Naive B cell (primary cell): ENCODE data around the gene PARP11. TPM values are rescaled to one million over a fixed set of nuclear protein-coding genes. Genes with fewer than 3 reads are reported as not detected.

Source experiments
- ATAC-seq, 2 donors: fragments of 150-1000 bp; cut with Tn5 transposase; 2 replicates each; pipeline ENCODE4 v1.10.0; 2021; ENCODE audit warnings: low read depth in 2 of 2, mild to moderate bottlenecking in 2 of 2, moderate library complexity in 2 of 2
- DNase-seq: peaks from one replicate; pipeline ENCODE4 v3.0.0; 2022
- H3K27ac Mint-ChIP-seq, 6 donors: one replicate each; pipeline ENCODE4 v1.8.0; 2020 to 2022; ENCODE audit warnings: mild to moderate bottlenecking in 6 of 6, mixed read lengths in 6 of 6, moderate library complexity in 5 of 6, inconsistent platforms in 2 of 6
- H3K27me3 Mint-ChIP-seq, 3 donors: one replicate each; pipeline ENCODE4 v1.8.0; 2021 to 2022; ENCODE audit warnings: mixed read lengths in 3 of 3, mild to moderate bottlenecking in 1 of 3
- H3K36me3 Mint-ChIP-seq, 2 donors: one replicate each; pipeline ENCODE4 v1.8.0; 2020 to 2022; ENCODE audit warnings: mixed read lengths in 2 of 2, inconsistent platforms in 1 of 2, mild to moderate bottlenecking in 1 of 2
- H3K4me1 Mint-ChIP-seq, 3 donors: one replicate each; pipeline ENCODE4 v1.8.0; 2020 to 2022; ENCODE audit warnings: mixed read lengths in 3 of 3, inconsistent platforms in 1 of 3, mild to moderate bottlenecking in 1 of 3, moderate library complexity in 1 of 3
- H3K4me3 Mint-ChIP-seq, 8 donors: one replicate each; pipeline ENCODE4 v1.8.0; 2020 to 2022; ENCODE audit warnings: mild to moderate bottlenecking in 8 of 8, mixed read lengths in 8 of 8, moderate library complexity in 8 of 8, inconsistent platforms in 2 of 8
- H3K9me3 Mint-ChIP-seq, 7 donors: one replicate each; pipeline ENCODE4 v1.8.0; 2020 to 2022; ENCODE audit warnings: mixed read lengths in 7 of 7, mild to moderate bottlenecking in 5 of 7, inconsistent platforms in 2 of 7, moderate library complexity in 1 of 7
- polyA plus RNA-seq, 6 donors: library from polyadenylated mRNA; unstranded; fragments of 300-500 nt; fragmentation: Illumina TruSeq; gene quantifications; one replicate each; pipeline ENCODE4 v1.2.3, GENCODE V29; 2021; ENCODE audit warnings: low read depth in 6 of 6

The PARP11 gene
- polyA plus RNA-seq: 10 to 100 TPM in 1 of 6 donors, 1 to 10 TPM in 5; 6.5 to 10.5 (median 8.7) TPM

- Mint-ChIP-seq H3K27me3 (peaks cover 6 to 11% (median 6%) of the 10 kb centered on the region in 3 donors), H3K9me3 (no peaks in the 10 kb centered on the region), H3K27ac (peak within 1 kb of the TSS; percentile 96 to 99 (median 98)), H3K4me1 (peaks cover 41 to 54% (median 46%) of the 10 kb centered on the region in 3 donors), H3K36me3 (no peaks in the 10 kb centered on the region), H3K4me3 (peak within 1 kb of the TSS; percentile 89 to 98 (median 96))
- ATAC-seq: peak; percentile 95
- peak; percentile 96 for DNase-seq
Measured at GRCh38 chr12:3872800-3873636, at the start of gene PARP11. Gene PARP11 (minus strand): TSS chr12:3873399. CDS start chr12:3873229, 170 bp downstream.

DNA sequence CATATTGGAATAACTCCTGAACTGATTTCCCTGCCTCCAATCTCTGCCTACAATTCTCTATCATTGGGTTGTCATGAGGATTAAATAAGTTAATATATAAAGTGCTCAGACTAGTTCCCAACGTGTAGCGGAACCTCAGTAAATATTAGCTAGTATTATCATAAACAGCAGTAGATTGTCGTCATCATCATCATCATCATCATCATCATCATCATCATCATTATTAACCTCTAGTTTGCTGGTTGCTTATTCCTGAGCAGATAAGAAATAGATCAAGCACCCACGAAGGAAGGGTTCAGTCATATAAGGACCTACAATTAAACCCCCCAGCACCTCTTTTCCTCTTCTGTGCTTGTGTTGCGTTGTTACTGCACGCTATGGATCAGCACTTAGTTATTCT lies 48.8 kb upstream of the PARP11 start:
- Mint-ChIP-seq H3K36me3 (no peaks in the 10 kb centered on the region), H3K4me1 (no peaks in the 10 kb centered on the region), H3K27me3 (peaks cover 12 to 36% (median 15%) of the 10 kb centered on the region in 3 donors), H3K9me3 (no peaks in the 10 kb centered on the region), H3K4me3 (no peak overlapping the region), H3K27ac (no peak overlapping the region)
- DNase-seq (no peak), ATAC-seq (no peak)

GRCh38 chr12:3921526-3921925 lies 48.3 kb upstream of the PARP11 start:
- DNase-seq (no peak), ATAC-seq (no peak)
- H3K4me3 Mint-ChIP-seq: no peak overlapping the region
- no peaks in the 10 kb centered on the region for H3K9me3 Mint-ChIP-seq
- no peak overlapping the region for H3K27ac Mint-ChIP-seq
- peaks cover 12 to 36% (median 15%) of the 10 kb centered on the region in 3 donors for H3K27me3 Mint-ChIP-seq
- no peaks in the 10 kb centered on the region for H3K36me3 Mint-ChIP-seq
- no peaks in the 10 kb centered on the region for H3K4me1 Mint-ChIP-seq

DNA sequence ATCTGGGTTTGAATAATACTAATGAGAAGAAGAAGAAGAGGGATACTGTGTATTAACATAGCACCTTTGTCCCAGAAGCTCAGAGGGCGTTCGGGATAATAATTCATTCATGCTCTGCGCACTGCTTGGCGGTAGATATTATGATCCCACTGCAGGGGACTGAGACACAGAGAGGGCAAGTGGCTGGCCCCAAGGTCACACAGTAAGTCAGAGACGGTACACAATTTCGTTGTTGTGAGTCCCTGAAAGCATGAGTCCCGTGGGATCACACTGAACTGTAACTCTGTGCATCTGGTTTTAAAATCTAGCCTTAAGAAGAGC lies 47.9 kb upstream of the PARP11 start:
- H3K36me3 Mint-ChIP-seq: no peaks in the 10 kb centered on the region
- H3K4me3 Mint-ChIP-seq: no peak overlapping the region
- ATAC-seq (no peak), DNase-seq (no peak)
- no peak overlapping the region for H3K27ac Mint-ChIP-seq
- H3K9me3 Mint-ChIP-seq: no peaks in the 10 kb centered on the region
- H3K4me1 Mint-ChIP-seq: no peaks in the 10 kb centered on the region
- peaks cover 9 to 35% (median 12%) of the 10 kb centered on the region in 3 donors for H3K27me3 Mint-ChIP-seq

- ATAC-seq (no peak), DNase-seq (no peak)
- Mint-ChIP-seq H3K27me3 (peaks cover 4 to 29% (median 6%) of the 10 kb centered on the region in 3 donors), H3K36me3 (no peaks in the 10 kb centered on the region), H3K9me3 (no peaks in the 10 kb centered on the region), H3K4me3 (no peak overlapping the region), H3K4me1 (no peaks in the 10 kb centered on the region), H3K27ac (no peak overlapping the region)
Measured at GRCh38 chr12:3920351-3921150, 47.4 kb upstream of the PARP11 start.

DNA sequence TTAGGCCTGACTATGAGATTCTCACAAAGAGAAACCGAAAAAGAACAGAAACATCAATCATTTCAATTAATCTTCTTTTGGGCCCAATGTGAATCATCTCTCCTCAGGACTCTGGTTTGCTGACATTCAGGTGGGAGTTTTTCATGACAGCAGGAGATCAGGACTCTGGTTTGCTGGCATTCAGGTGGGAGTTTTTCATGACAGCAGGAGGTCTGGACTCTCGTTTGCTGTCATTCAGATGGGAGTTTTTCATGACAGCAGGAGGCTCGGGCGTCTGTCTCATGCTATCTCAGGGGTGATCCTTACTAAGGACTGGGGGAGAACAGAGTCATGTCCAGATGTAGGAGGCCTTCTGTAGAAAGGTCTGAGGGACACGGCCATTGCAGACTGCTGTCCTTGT lies 40.1 kb upstream of the PARP11 start:
- Mint-ChIP-seq H3K9me3 (peaks cover 0 to 24% (median 17%) of the 10 kb centered on the region in 7 donors), H3K27ac (no peak overlapping the region), H3K4me3 (no peak overlapping the region), H3K27me3 (peaks cover 0 to 6% (median 0%) of the 10 kb centered on the region in 3 donors), H3K36me3 (peaks cover 0 to 7% of the 10 kb centered on the region in 2 donors), H3K4me1 (no peaks in the 10 kb centered on the region)
- DNase-seq (no peak), ATAC-seq (no peak)

- H3K4me3 Mint-ChIP-seq: no peak overlapping the region
- ATAC-seq: no peak
- H3K27ac Mint-ChIP-seq: peak overlapping the region in 1 of 6 donors; percentile 8
- peaks cover 0 to 24% (median 17%) of the 10 kb centered on the region in 7 donors for H3K9me3 Mint-ChIP-seq
- no peak for DNase-seq
- peaks cover 0 to 6% (median 0%) of the 10 kb centered on the region in 3 donors for H3K27me3 Mint-ChIP-seq
- H3K4me1 Mint-ChIP-seq: peaks cover 0 to 3% (median 3%) of the 10 kb centered on the region in 3 donors
- H3K36me3 Mint-ChIP-seq: peaks cover 0 to 7% of the 10 kb centered on the region in 2 donors
Measured at GRCh38 chr12:3912863-3913262, 39.7 kb upstream of the PARP11 start.

DNA sequence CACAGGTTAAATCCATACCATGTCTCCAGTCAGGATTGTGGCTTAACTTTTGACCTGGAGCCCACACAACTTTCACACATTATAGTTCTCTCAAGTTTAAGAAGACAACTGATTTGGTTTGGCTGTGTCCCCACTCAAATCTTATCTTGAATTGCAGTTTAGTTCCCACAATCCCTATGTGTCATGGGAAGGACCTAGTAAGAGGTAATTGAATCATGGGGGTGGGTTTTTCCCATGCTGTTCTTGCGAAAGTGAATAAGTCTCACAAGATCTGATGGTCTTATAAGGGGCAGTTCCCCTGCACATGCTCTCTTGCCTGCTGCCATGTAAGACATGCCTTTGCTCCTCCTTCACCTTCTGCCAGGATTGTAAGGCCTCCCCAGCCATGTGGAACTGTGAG lies 38.2 kb upstream of the PARP11 start:
- Mint-ChIP-seq H3K4me1 (peaks cover 5 to 13% (median 6%) of the 10 kb centered on the region in 3 donors), H3K27me3 (peaks cover 0 to 2% (median 0%) of the 10 kb centered on the region in 3 donors), H3K4me3 (no peak overlapping the region), H3K36me3 (peaks cover 0 to 7% of the 10 kb centered on the region in 2 donors), H3K9me3 (peaks cover 0 to 24% (median 17%) of the 10 kb centered on the region in 7 donors), H3K27ac (peak overlapping the region in 1 of 6 donors; percentile 32)
- no peak for DNase-seq
- ATAC-seq: no peak

DNA sequence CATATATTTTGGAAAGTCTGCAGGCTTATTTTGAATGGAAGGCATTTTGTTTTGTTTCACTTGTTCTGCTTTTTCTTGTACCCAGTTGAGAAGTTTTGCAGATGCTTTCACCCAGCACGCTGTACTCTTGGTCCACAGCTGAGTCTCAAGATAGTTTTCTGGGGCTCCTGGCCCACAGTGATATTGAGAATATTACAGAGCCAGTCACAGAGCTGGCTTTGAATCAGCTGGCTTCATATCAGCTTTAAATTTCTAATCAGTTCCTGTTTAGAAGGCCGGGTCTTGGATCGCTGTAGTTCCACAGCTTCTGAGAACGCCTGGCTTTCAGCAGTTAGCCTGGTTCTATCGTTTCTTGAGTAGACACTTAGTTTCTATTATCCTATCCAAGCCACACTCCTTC lies 32.5 kb upstream of the PARP11 start:
- no peak for DNase-seq
- H3K27me3 Mint-ChIP-seq: no peaks in the 10 kb centered on the region
- peak overlapping the region in 1 of 8 donors; percentile 10 for H3K4me3 Mint-ChIP-seq
- no peak for ATAC-seq
- H3K4me1 Mint-ChIP-seq: peaks cover 5 to 13% (median 6%) of the 10 kb centered on the region in 3 donors
- H3K27ac Mint-ChIP-seq: no peak overlapping the region
- H3K9me3 Mint-ChIP-seq: peaks cover 0 to 16% (median 6%) of the 10 kb centered on the region in 7 donors
- H3K36me3 Mint-ChIP-seq: no peaks in the 10 kb centered on the region

DNA sequence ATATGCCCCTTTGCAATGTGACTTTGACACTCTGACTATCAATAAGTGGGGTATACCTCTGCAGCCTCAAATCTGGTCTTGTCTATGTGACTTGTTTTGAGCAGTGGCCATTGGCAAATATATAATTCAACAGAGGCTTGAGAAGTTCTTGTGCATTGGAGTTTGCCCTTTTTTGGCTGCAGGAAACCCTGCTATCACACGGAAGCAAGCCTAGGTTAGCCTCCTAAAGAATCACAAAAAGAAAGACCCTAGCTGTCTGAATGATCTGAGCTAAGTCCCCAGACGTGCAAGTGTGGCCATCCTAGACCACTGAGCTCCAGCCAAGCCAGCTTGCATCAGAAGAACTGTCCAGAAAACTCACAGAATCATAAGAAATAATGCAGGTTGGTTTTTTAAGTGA lies 31.8 kb upstream of the PARP11 start:
- DNase-seq: no peak
- Mint-ChIP-seq H3K27me3 (no peaks in the 10 kb centered on the region), H3K4me3 (no peak overlapping the region), H3K36me3 (no peaks in the 10 kb centered on the region), H3K27ac (no peak overlapping the region), H3K4me1 (peaks cover 5 to 13% (median 6%) of the 10 kb centered on the region in 3 donors), H3K9me3 (peaks cover 0 to 12% (median 4%) of the 10 kb centered on the region in 7 donors)
- ATAC-seq: no peak

GRCh38 chr12:3902921-3903320 lies 29.7 kb upstream of the PARP11 start:
- H3K9me3 Mint-ChIP-seq: peaks cover 0 to 10% (median 4%) of the 10 kb centered on the region in 7 donors
- peaks cover 4 to 11% (median 5%) of the 10 kb centered on the region in 3 donors for H3K4me1 Mint-ChIP-seq
- ATAC-seq: no peak
- DNase-seq: no peak
- H3K27me3 Mint-ChIP-seq: no peaks in the 10 kb centered on the region
- H3K36me3 Mint-ChIP-seq: no peaks in the 10 kb centered on the region
- no peak overlapping the region for H3K27ac Mint-ChIP-seq
- H3K4me3 Mint-ChIP-seq: no peak overlapping the region

- no peak overlapping the region for H3K4me3 Mint-ChIP-seq
- no peaks in the 10 kb centered on the region for H3K36me3 Mint-ChIP-seq
- no peak overlapping the region for H3K27ac Mint-ChIP-seq
- ATAC-seq: no peak
- H3K27me3 Mint-ChIP-seq: no peaks in the 10 kb centered on the region
- H3K9me3 Mint-ChIP-seq: peaks cover 0 to 10% (median 4%) of the 10 kb centered on the region in 7 donors
- DNase-seq: no peak
- H3K4me1 Mint-ChIP-seq: peaks cover 0 to 8% (median 4%) of the 10 kb centered on the region in 3 donors
Measured at GRCh38 chr12:3901116-3901515, 27.9 kb upstream of the PARP11 start.

GRCh38 chr12:3898756-3899155 lies 25.6 kb upstream of the PARP11 start:
- DNase-seq: no peak
- peaks cover 0 to 10% (median 4%) of the 10 kb centered on the region in 7 donors for H3K9me3 Mint-ChIP-seq
- H3K27me3 Mint-ChIP-seq: no peaks in the 10 kb centered on the region
- no peak for ATAC-seq
- no peaks in the 10 kb centered on the region for H3K36me3 Mint-ChIP-seq
- H3K4me1 Mint-ChIP-seq: peaks cover 0 to 8% (median 4%) of the 10 kb centered on the region in 3 donors
- no peak overlapping the region for H3K4me3 Mint-ChIP-seq
- H3K27ac Mint-ChIP-seq: peak overlapping the region in 2 of 6 donors; percentile 14 to 55
